ENCODE measurements around the gene DUSP6.

DUSP6 gene, protein sequence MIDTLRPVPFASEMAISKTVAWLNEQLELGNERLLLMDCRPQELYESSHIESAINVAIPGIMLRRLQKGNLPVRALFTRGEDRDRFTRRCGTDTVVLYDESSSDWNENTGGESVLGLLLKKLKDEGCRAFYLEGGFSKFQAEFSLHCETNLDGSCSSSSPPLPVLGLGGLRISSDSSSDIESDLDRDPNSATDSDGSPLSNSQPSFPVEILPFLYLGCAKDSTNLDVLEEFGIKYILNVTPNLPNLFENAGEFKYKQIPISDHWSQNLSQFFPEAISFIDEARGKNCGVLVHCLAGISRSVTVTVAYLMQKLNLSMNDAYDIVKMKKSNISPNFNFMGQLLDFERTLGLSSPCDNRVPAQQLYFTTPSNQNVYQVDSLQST

DNA sequence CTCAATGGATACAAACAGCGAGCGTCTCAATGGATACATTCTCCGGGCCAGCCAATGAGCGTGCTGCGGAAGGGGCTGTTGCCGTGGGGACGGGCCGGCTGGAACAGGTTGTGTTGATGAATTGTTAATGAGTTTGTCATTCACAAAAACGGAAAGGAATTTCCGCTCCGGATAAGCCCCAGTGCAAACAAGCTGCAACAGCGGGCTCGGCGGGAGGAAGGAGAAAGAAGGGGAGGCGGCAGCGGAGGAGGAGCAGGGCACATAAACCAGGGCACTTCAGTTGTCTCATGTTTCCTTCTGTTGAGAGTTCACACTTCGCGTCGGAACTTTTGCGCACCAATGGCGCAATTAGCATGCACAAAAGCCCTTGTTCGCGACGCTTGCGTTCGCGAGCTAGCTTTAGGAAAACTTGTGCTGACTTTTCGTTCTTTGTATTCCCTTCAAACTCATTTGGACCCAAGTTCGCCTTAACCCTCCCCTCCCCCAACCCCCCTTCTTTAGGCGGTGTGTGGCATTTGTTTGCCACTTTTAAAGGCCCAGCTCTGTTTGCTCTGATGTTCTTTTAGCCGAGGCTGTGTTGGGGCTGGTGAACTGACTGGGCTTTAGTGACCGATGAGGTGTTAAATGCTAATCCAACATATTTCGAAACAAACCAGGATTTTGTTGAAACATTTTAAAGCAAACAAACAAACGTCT is at the start of gene DUSP6:
DUSP6 (minus strand) TSS at position 10 of the 696 bp plus-strand sequence. CDS start 462 bp downstream, outside the sequence.
- DNase-seq (ENCODE audit: low read depth in 4 of 4, low spot score in 1 of 4), result peak; percentile 58 to 87 (median 70)

DNA sequence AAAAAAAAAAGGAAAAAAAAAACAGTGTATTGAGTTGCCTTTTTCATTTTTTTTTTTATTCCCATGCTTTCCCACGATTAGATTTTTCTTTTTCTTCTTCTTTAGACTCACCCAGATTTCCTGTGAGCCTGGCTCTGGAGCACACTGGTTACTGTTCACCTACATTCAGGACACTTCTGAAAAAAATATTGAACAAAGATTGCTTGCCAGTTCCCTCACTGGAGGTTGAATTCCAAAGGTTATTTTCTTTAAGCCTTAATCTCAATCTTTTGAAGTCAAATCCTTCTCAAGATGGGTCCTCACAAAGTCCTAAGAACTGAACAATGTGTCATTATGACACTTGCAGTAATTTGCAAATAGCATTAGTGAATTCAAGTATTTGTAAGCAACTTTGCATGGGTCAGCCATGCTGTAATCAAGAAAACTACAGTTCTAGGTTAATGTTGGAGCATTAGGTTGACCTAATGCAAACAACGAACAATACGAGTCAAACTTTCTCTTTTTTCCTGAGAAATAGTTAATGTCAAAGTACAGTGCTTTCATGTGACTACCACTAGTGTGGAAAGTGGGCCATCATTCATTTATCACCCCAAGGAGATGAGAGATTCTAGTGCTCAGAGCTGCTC is 49.2 kb upstream of the DUSP6 start:
- no peak for DNase-seq (ENCODE audit: low read depth in 4 of 4, low spot score in 1 of 4)

DNA sequence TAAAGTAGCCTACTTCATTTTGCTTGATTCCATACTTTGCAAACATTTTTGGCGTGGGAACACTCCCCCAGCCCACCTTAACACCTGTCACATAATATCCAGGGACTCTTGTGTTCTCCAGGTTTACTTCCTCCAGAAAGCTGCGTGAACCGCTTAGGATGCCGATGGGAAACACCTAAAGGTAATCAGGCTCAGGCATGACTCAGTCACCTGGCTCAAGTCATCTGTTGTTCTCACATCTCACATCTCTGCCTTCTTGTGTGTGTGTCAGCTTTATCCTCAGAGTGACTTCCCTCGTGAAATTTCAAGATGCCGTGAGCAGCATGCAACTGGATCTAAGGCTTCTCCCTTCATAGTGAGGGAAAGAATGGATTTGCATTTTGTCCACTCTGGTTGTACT is 48.1 kb upstream of the DUSP6 start:
- no peak for DNase-seq (ENCODE audit: low read depth in 4 of 4, low spot score in 1 of 4)

DNA sequence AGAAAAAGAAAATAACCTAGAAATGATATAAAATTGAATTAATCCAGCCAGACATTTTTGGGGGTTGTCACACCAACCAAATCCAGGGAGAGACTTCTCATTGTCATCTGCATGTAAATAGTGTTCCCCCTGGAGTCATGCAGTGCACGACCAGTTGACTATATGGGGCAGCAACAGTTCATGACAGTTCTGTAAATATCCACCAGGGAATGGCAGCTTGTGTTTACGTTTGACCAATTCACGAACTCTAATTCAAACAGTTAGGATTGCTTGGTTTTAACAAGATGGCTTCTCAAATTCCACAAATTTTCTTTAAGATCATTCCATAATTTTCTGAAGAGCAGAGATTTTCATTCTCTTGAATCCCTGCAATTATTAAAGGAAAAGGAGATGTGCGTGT is 43.4 kb upstream of the DUSP6 start:
- DNase-seq (ENCODE audit: low read depth in 4 of 4, low spot score in 1 of 4), result no peak

DNA sequence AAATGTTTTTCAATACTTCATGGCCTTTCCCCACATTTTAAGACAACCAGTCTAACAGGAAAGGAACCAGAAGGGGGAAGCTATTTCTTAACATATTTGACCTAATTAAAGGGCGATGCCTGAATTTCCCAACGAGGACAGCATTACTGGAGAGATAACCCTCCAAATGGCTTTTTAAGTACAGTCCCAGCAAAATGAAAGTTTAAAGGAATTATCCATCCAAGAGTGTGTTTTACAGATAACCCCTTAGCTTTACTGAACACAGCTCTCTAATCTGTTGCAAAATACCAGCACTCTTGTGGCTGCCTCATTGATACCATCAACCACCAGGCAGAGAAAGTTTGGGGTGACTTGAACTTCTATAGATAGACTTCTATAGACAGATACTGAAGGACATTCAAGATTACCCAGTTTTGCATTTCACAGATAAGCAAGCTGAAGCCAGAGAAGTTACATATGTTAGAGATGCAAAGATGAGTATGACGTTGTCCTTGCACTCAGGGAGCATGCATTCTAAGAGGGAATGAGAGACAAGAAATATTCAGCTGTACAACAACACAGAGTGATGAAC is 41.3 kb upstream of the DUSP6 start:
- DNase-seq (ENCODE audit: low read depth in 4 of 4, low spot score in 1 of 4), result no peak

DNA sequence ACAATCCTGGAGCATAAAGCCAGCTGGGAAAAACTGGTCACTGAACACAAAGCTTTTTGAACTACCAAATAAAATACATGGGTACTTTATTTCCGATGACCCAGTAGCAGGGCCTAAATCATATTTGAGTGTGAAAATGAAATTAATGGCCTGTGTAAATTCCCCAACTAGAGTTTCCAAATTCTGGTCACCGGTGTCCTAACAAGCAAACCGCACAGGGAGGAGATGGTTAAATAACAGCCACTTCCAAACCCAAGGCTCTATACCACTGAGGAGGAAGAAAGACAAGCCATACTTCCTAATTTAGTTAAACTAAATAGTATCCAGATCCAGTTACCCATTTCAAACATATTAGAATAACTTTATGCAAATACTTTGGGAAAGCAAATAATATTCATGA is 40.1 kb upstream of the DUSP6 start:
- no peak for DNase-seq (ENCODE audit: low read depth in 4 of 4, low spot score in 1 of 4)

DNA sequence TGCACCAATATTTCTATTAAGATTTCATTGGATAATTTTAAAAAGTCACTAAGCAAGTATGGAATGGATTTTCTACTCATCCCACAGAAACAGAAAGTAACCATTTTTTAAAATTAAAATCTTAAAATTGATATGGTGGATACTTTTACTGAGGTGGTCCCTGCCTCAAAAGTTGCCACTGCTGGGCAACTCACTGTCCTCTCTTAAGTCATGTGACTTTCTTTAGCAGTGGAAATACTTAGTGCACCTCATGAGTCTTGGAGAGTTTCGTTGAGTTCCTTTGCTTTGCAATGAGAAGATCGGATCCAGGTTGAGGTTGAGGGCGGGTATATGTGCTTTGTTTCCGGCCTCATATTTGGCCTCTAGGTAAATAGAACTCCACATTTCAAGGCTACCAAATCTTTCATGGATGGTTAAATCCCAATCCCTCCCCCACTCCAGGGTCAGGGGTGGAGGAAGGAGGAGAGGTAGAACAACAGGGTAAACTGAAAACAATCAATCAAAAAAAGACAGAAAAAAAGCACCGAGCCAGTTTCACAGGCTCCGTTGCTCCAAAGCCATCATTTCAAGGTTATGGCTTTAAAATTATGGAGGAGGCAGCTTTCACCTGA is 39.5 kb upstream of the DUSP6 start:
- no peak for DNase-seq (ENCODE audit: low read depth in 4 of 4, low spot score in 1 of 4)

DNA sequence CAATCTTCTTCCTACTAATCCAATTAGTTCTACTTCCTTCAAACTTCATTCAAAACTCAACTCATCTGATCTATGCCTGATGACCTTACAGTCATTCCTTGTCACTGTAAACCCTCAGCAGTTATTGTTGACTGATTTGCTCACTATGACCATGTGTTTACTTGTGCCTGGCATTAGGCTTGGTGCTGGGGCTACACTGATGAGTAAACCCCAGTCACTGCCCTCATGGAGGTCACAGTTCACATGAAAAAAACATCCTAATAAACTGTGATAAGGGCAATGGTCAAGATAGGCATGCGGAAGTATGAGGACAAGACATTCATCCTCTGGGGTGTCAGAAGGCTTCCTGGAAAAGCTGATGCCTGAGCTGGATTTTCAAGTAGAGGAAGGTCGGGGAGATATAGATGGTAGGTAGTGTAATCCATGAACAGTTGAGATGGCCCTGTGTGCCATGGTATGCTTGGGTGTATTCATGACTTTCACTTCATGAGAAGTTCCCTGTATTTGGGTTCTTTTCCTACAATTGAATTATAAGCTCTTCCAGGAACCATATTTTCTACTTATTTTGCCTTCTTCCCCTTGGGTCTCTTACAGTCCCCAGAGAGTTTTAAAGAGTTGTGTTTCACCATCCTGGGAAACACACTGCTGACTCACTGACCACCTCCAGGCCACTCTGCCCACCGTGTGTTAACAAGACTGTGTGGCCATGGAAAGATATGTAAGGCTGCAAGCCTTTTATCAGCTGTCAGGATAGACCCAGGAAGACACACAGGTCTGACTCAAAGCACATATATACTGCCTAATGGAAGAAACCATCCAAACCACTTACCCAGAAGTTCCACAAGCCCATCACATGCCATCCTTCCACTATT is 38.7 kb upstream of the DUSP6 start:
- no peak for DNase-seq (ENCODE audit: low read depth in 4 of 4, low spot score in 1 of 4)

DNA sequence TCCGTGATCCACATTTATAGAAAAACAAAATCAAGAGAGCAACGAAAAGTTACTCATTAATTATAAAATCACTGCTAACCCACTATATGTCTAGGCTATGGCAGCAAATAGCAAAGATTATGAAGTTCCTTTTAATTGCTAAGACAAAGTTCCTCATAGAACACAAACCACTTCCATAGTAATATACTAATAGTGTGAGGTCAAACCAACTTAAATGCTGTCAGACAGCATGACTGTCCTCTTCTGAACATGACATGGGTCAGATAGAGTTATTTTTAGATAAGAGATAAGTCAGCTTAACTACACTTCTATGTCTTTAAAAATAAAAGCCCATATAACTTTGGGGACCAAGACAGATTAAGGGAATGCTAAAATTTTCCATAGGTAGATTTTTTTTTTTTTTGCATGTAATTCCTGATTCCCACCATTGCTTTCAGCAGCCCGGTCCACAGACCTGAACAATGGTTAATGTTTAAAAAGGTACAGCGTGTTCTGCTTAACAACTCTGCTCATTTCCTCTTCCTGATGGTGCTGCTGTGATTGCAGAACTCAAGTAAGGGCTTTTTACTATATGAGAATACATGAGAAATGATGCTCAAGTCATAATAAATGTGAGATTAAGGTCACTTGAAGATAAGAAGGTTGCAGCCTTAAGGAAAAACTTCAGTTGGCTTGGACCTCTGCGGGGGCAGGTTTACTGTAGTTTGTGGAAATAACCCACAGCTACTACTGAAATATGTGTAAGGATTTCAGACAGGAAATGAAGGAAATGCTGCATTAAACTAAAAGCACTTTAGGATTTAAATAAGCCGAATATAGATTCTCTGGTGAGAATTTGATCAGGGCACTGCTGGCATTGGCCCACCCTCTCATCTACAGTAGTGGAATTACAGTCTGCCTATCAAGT is 37.7 kb upstream of the DUSP6 start:
- no peak for DNase-seq (ENCODE audit: low read depth in 4 of 4, low spot score in 1 of 4)

DNA sequence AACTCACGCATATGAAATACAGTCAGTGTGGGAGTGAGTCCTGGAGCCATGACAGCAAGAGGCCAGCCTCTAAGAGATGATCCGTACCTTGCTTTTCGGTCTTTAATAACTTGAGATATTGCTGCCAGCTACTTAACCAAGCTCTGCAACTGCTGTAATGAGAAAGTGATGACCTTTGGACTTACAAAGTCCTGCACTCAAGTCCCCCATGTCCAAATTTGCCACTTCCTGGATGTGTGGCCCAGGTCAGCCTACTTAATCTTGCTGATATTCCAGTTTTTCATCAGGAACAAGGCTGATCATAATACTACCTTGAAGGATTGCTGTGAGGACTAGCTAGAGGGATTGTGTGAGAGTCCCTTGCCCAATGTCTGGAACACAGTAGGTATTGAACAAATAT is 33.8 kb upstream of the DUSP6 start:
- DNase-seq (ENCODE audit: low read depth in 4 of 4, low spot score in 1 of 4), result no peak

DNA sequence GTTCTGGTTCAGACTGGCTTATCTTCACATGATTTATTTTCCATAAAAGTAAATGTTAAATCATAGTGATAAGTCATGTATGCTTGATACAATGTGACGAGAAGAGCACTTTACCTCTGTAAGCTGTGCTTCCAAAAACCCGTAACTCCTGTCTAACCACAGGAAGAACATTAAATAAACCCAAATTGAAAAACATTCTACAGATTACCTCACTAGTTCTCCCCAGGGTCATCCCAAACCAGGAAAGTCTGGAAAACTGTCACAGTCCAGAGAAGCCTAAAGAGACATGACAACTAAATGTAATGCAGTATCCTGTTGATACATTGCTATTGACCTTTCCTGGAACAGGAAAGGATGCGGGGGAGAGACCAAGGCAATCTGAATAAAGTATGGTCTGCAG is 32.5 kb upstream of the DUSP6 start:
- DNase-seq (ENCODE audit: low read depth in 4 of 4, low spot score in 1 of 4), result no peak

DNA sequence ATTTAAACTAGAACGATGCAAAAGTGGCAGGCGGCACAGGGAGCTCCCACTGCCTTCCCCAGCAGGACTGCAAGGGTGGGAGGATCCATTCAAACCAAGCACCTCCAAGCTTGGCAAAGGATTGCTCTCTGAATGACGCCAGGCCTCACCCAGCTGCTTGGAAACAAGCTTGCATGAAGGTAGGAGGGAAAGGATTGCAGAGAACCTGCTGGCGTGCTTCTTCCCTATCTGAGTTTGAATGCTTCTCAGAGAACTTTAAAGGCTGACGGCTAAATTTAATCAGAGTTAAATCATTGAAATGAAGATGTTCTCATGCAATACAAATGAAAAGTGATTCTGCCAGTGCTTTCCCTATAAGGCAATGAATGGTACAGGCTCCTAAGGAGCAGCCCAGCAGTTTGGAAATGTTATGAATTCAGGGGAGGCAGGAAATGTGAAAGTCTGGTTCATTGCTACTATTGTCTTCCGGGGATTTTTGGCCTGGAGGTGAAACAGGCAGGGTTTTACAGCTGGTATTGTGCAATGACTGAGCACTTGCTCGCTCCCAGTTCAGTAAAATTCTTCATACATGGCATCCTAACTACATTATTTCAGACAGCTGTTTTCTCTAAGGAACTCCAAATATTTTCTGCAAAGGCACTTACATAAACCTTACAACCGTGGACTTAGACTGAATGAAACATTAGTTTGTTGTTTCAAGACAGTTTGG is 31.9 kb upstream of the DUSP6 start:
- DNase-seq (ENCODE audit: low read depth in 4 of 4, low spot score in 1 of 4), result no peak

DNA sequence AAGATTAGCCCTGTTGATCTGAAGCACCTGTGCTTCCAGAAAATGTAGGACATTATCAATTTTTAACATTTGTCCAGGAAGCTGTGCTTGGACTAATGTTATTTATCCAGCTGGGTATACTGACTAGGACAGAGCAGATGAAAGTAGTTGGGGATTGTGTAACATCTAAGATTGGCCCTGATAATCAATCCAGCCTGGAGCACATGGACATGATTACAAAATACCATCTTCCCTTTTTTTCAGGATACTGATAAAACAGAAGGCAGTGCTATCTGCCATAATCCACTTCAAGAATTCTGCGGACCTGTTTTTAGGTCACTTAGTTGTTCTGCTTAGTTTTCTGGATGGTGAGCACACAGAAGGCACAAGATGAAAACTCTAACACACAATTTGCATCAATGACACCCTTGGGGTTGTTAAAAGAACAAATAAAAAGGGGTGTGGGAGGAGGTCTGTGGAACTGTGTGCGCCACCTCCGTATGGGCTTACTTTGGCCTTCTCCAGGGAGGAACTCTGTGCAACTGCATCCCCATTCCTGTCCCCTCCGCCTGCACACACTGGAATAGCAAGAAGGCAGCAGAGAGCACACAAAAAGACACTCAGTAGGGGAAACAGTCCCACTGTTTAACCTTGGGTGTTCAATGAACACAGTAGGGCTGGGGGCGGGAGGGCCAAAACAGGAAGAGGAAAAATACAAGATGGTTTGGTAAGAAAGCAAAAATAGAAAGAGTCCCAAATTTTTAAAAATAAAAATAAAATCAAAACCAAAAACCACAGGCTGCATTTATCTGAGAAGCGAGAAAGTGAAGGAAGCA is 31.1 kb upstream of the DUSP6 start:
- DNase-seq (ENCODE audit: low read depth in 4 of 4, low spot score in 1 of 4), result no peak

DNA sequence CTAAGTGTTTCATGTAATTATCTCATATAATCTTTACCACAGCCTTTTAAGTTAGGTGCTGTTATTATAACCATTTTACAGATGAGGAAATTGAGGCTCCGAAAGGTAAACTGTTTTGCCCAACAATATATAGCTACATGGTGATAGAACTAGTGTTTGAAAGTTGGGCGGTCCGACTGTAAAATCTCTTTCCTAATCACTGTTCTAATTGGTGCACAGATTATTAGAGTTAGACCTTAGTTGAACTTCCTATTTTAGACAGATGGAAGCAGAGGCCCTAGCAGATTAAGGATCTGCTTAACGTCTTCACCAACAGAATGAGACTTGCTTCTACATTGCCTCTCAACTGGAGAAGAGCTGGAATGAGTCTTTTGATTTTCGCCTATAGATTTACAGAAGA is 30.0 kb upstream of the DUSP6 start:
- DNase-seq (ENCODE audit: low read depth in 4 of 4, low spot score in 1 of 4), result no peak

DNA sequence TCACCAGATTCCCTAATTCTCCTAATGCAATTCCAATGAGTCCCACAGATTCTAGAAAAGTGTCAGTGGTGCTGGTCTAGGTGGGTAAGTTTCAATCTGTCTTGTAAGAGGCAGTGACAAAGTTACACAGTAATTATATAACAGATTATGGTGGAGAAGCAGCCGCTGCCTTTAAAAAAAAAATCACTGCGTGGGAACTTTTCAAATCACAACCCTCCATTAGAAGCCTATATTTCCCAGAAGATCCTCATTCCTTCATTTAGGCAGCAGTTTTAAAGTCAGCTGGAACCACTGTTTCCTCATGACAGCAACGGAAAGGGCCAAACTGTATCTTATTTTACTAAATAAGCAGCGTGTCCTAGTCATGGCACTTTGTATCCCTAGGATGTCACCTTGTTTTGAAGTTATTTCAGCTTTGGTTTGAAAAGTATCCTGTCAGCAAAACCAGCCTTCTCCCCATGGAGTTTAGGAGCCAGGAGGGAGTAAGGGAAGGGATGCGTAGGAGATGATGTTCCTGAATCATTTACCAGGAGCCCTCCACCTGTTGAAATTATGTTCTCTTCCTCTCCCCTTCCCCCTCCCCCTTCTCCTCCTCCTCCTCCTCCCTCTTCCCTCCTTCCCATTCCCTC is 27.7 kb upstream of the DUSP6 start:
- DNase-seq (ENCODE audit: low read depth in 4 of 4, low spot score in 1 of 4), result no peak

DNA sequence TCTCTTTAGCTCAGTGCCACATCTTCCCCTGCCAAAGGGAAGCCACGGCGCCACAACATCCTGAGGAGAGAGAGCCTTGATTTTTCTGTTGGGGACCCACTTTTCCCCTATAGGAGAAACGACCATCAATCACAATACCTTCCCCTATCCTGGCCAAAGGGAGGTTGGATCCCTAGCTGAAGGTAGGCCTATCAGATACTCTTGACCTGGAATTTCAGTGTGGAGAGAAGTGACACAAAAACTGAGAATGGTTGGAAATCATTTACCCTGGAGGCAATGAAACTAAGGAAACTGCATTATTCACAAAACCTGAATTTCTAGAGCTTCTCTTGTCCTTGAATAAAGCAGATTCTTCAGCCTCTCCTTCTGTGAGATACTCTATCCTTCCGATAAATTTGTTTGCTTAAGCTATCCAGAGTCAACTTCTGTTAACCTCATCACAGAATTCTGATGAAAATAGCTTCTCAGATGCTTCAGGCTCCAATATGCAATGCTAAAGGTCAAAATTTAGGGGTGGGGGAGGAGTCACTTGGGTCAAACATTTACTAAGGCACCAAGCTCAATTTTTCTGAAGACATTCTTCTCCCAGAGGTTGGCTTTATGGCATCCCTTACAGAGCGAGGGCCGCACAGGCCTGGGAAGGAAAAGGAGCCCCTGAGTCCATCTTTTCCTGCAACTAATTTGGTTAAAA is 27.0 kb upstream of the DUSP6 start:
- no peak for DNase-seq (ENCODE audit: low read depth in 4 of 4, low spot score in 1 of 4)

DNA sequence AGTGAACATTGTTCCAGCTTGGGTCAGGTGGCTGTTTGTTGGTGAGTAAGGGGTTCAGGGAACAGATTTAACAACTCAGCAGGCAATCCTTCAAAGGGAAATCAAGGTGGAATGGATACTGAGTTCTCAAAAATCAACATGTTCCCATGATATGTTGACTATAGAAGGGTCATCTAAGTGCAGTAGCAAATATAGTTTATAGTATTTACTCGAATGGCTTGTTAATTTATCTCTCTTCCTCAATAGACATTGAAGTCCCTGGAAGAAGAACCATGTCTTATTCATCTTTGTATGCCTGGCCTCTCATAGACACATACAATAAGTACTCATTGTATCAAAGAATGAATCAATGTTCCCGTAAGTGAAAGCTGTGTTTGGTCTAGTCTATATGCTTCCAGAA is 24.5 kb upstream of the DUSP6 start:
- DNase-seq (ENCODE audit: low read depth in 4 of 4, low spot score in 1 of 4), result no peak
